GM12872 (cell line): ENCODE data around the gene GPC3.

ENCODE experiments used
- TF ChIP-seq, protein P1 (sequence below): IDR thresholded peaks from 3 replicates; pipeline ENCODE4 v1.5.1; 2011; ENCODE audit warnings: low read depth, mild to moderate bottlenecking, low read length, moderate library complexity; ENCODE audit not compliant: insufficient read depth

The GPC3 gene

GRCh38 chrX:133698298-133698697 lies 287.1 kb downstream of the GPC3 start:
- TF ChIP-seq, protein P1, sequence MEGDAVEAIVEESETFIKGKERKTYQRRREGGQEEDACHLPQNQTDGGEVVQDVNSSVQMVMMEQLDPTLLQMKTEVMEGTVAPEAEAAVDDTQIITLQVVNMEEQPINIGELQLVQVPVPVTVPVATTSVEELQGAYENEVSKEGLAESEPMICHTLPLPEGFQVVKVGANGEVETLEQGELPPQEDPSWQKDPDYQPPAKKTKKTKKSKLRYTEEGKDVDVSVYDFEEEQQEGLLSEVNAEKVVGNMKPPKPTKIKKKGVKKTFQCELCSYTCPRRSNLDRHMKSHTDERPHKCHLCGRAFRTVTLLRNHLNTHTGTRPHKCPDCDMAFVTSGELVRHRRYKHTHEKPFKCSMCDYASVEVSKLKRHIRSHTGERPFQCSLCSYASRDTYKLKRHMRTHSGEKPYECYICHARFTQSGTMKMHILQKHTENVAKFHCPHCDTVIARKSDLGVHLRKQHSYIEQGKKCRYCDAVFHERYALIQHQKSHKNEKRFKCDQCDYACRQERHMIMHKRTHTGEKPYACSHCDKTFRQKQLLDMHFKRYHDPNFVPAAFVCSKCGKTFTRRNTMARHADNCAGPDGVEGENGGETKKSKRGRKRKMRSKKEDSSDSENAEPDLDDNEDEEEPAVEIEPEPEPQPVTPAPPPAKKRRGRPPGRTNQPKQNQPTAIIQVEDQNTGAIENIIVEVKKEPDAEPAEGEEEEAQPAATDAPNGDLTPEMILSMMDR: no peak

- TF ChIP-seq, protein P1: no peak
These were observed 287.7 kb downstream of the GPC3 start for GRCh38 chrX:133697656-133698055.

DNA sequence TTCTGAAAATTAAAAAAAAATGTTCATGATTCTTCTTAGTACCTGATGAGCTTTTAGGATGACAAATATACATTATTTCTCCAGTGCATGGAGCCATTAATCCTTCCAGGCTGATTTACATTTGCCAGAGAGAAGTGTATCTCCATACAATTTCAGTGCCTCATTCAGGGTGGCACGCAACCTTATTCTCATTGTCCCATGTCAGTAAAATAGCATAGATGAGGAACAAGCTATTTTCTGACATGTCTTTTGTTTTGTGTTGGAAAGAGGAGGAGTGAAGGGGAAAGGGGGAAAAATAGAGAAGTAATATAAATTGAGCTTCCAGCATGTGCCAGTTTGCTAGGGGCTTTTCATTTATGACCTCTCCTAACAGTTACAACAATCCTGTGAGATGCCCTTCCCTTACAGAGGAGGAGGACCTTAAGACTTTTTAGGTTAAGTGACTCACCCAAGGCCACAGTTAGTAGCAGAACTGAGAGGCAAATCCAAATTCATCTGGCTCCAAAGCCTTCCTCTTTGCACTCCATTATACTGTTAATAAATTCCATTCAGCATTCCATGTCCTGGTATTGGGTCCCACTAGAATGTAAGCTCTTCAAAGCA lies 295.3 kb downstream of the GPC3 start:
- TF ChIP-seq, protein P1: no peak

DNA sequence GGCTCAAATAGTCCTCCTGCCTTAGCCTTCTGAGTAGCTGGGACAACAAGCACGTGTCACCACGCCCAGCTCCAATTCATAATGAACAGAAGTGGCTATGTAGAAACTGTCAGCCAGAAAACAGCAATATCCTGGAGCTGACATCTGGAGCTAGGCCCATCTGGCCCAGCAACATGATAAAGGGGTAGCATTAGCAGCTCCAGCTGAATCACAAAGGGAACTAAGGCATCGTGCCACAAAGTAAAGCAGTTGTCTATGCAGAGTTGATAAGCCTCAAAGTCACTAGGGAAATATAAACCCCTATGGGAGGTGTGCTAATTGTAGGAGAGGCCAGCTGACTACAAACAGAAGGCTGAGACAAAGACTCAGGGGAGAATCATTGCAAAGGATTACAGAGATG lies 299.6 kb downstream of the GPC3 start:
- TF ChIP-seq, protein P1: no peak

DNA sequence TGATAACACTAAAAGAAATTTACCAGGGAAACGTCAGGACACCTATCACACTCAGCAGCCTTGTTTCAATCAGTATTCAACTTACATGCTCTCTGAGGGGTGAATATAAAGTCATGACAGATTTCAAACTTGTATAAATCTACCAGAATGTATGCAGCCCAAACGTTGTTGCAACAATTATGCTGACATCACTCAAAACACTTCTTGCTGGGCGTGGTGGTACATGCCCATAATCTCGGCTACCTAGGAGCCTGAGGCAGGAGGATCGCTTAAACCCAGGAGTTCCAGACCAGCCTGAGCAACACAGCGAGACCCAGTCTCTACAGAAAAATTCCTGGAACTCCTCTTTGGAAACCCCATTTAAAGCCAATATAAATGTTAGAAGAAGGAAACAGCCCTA lies 303.5 kb downstream of the GPC3 start:
- TF ChIP-seq, protein P1: no peak

DNA sequence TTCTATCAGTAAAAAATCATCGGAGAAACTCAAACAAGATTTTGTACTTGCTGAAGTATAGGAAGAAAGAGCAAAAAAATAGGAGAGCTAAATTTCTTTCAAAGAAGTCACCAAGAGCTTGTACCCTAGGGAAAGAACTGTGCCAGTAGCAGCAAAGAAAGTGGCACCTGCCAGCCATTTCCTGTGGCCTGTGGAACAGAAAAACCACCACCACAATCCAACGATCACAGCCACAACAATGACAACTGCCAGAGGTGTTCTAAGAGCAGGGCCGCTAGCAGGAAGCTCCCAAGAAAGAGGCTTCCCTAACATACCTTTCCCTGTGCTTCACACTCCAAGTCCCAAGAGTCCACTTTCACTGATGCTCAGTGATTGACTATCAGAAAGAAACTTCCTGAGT lies 304.0 kb downstream of the GPC3 start:
- TF ChIP-seq, protein P1: no peak

- TF ChIP-seq, protein P1: no peak
These were observed 308.0 kb downstream of the GPC3 start for GRCh38 chrX:133677123-133678063.
